Sigmoid colon (tissue), 7 donors: ENCODE results near the gene TRMT10C. TPM values are rescaled to one million over a fixed set of nuclear protein-coding genes. Genes with fewer than 3 reads are reported as not detected.
"Not testable (repeated sequence)": the region's sequence is repeated elsewhere in the genome, so short reads cannot be mapped to it uniquely, and the experiment has no call there.

Experiments
- DNase-seq: peaks from one replicate; pipeline ENCODE4 v3.0.0-alpha.2; 2019
- H3K27ac ChIP-seq, 4 donors: fragments of 200-600 bp; sonication (generic); one replicate each; pipeline ENCODE4 v1.5.1; 2016 to 2019; ENCODE audit warnings: mild to moderate bottlenecking in 1 of 4
- H3K27me3 ChIP-seq, 3 donors: fragments of 200-600 bp; sonication (generic); one replicate each; pipeline ENCODE4 v1.5.1; 2019; ENCODE audit warnings: mild to moderate bottlenecking in 1 of 3
- H3K36me3 ChIP-seq, 4 donors: fragments of 200-600 bp; sonication (generic); one replicate each; pipeline ENCODE4 v1.5.1; 2016 to 2019
- H3K4me1 ChIP-seq, 4 donors: fragments of 200-600 bp; sonication (generic); one replicate each; pipeline ENCODE4 v1.5.1; 2017 to 2019
- H3K4me3 ChIP-seq, 4 donors: fragments of 200-600 bp; sonication (generic); one replicate each; pipeline ENCODE4 v1.5.1; 2017 to 2019; ENCODE audit warnings: mild to moderate bottlenecking in 2 of 4, moderate library complexity in 1 of 4
- H3K9me3 ChIP-seq, 4 donors: fragments of 200-600 bp in 3 of 4; sonication (generic) in 3 of 4; one replicate each; pipeline versions ENCODE4 v1.5.1 to v1.6.1; 2013 to 2019
- EP300 ChIP-seq, 4 donors: sonication (generic); formaldehyde crosslinking; IDR thresholded peaks; one replicate each; pipeline ENCODE4 v1.6.1; 2017; ENCODE audit warnings: antibody characterized with exemption in 4 of 4
- POLR2A ChIP-seq, 2 donors: fragments of 450-650 bp; IDR thresholded peaks; one replicate each; pipeline ENCODE4 v1.6.1; 2016; ENCODE audit warnings: antibody characterized with exemption in 2 of 2, mild to moderate bottlenecking in 2 of 2, moderate library complexity in 2 of 2
- POLR2AphosphoS5 ChIP-seq, 4 donors: sonication (generic); formaldehyde crosslinking; IDR thresholded peaks; one replicate each; pipeline ENCODE4 v1.6.1; 2017; ENCODE audit warnings: antibody characterized with exemption in 4 of 4
- WGBS, 2 donors: extraction: QIAGEN DNeasy Blood & Tissue Kit; methylation state at CpG; one replicate each; pipeline ENCODE4 v1.1.7; 2013; 5-methylcytosine and 5-hydroxymethylcytosine counted together
- intact Hi-C: fragments of 100-400 bp; cut with DNase I; formaldehyde crosslinking; loops from one replicate; pipeline ENCODE4 v1.15.1; 2023
- polyA plus RNA-seq, 3 donors: library from polyadenylated mRNA; stranded (reverse); fragments of 200-250 nt; gene quantifications; one replicate each; pipeline ENCODE4 v1.2.3, GENCODE V29; 2013
- total RNA-seq, 4 donors: library from RNA; depleted of rRNA; stranded (reverse); fragments of >200 nt; gene quantifications; one replicate each; pipeline ENCODE4 v1.1.0, GENCODE V29; 2016
- TF ChIP-seq, protein P1 (sequence below), 4 experiments: fragments of 450-650 bp in 3 of 4; fragments of 200-600 bp in 1 of 4; IDR thresholded peaks; one replicate each; pipeline ENCODE4 v1.5.1; 2016 to 2019; ENCODE audit warnings: antibody characterized with exemption in 4 of 4, mild to moderate bottlenecking in 3 of 4, moderate library complexity in 2 of 4
- donor health status: healthy with polysubstance abuse.
- donor health status: Bipolar disorder and iron deficiency.
- donor health status: healthy.

TRMT10C gene
- total and polyA plus RNA-seq, 7 donors: 15.0 to 29.1 (median 19.7) TPM

DNA sequence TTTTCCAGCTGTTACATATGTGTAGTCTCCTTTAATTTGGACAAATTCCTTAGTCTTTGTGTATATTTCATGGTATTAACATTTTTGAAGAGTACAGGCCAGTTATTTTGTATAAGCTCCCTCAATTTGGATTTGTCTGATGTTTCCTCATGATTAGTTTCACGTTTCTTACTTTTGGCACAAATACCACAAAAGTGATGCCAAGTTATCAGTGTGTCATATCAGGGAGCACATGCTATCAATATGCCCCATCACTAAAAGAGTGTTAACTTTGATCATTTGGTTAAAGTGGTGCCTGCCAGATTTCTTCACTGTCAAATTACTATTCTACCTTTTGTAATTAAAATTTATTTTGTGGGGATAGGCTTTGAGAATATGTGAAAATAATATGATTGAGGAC, 26.9 kb downstream of the TRMT10C start:
- 57 to 60% methylated on average over 1 of the region's 1 CpG for WGBS, 2 donors
- Histone ChIP-seq H3K36me3 (peaks cover 0 to 80% (median 18%) of the 10 kb centered on the region in 4 donors), H3K27ac (no peak overlapping the region), H3K9me3 (no peaks in the 10 kb centered on the region), H3K4me3 (no peak overlapping the region), H3K4me1 (peaks cover 0 to 8% (median 2%) of the 10 kb centered on the region in 4 donors), H3K27me3 (no peaks in the 10 kb centered on the region)
- DNase-seq: no peak
- TF ChIP-seq POLR2AphosphoS5 (IDR thresholded peaks at IDR 0.05): no peak
- TF ChIP-seq, protein P1, sequence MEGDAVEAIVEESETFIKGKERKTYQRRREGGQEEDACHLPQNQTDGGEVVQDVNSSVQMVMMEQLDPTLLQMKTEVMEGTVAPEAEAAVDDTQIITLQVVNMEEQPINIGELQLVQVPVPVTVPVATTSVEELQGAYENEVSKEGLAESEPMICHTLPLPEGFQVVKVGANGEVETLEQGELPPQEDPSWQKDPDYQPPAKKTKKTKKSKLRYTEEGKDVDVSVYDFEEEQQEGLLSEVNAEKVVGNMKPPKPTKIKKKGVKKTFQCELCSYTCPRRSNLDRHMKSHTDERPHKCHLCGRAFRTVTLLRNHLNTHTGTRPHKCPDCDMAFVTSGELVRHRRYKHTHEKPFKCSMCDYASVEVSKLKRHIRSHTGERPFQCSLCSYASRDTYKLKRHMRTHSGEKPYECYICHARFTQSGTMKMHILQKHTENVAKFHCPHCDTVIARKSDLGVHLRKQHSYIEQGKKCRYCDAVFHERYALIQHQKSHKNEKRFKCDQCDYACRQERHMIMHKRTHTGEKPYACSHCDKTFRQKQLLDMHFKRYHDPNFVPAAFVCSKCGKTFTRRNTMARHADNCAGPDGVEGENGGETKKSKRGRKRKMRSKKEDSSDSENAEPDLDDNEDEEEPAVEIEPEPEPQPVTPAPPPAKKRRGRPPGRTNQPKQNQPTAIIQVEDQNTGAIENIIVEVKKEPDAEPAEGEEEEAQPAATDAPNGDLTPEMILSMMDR (IDR thresholded peaks at IDR 0.05): no peak
- no peak for TF ChIP-seq EP300 (IDR thresholded peaks at IDR 0.05)
- no peak for TF ChIP-seq POLR2A (IDR thresholded peaks at IDR 0.05)
- intact Hi-C loops: no loop called here

DNA sequence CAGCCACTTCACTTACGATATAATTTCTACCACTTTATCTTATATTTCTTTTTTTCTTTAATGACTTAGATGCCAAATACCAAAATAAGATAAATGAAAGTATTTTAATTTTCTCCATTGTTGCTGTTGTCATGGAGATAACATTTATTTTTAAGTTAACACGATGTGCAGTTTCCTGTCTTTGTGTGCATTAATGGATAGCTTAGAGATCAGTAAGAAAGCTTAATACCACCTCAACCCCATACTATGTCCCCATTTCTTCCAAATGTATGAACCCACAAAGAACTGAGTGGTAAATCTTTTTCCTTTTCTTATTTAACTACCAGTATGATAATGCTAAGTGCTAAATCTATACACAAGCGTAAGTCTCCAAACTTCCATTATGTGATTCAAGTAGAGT, 29.4 kb downstream of the TRMT10C start:
- DNase-seq: no peak
- H3K27me3 ChIP-seq: no peaks in the 10 kb centered on the region
- intact Hi-C loops: no loop called here
- no peaks in the 10 kb centered on the region for H3K4me1 ChIP-seq
- no peak overlapping the region for H3K27ac ChIP-seq
- no peaks in the 10 kb centered on the region for H3K9me3 ChIP-seq
- TF ChIP-seq POLR2AphosphoS5 (IDR thresholded peaks at IDR 0.05) (no peak), POLR2A (IDR thresholded peaks at IDR 0.05) (no peak), EP300 (IDR thresholded peaks at IDR 0.05) (no peak)
- TF ChIP-seq, protein P1 (IDR thresholded peaks at IDR 0.05): no peak
- peaks cover 0 to 86% (median 17%) of the 10 kb centered on the region in 4 donors for H3K36me3 ChIP-seq
- H3K4me3 ChIP-seq: no peak overlapping the region
- 82 to 90% methylated on average over 3 of the region's 3 CpGs for WGBS, 2 donors

DNA sequence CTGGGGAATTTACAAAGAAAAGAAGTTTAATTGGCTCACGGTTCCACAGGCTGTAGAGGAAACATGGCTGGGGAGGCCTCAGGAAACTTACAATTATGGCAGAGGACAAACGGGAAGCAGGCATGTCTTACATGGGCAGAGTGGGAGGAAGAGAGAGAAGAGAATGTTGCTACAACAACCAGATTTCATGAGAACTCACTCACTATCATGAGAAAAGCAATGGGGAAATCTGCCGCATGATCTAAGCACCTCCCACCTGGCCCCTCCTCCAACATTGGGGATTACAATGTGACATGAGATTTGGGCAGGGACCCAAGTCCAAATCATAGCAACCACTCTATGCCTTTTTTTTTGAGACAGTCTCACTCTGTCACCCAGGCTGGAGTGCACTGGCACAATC, 41.1 kb downstream of the TRMT10C start:
- intact Hi-C loops: no loop called here
- Histone ChIP-seq H3K36me3 (no peaks in the 10 kb centered on the region), H3K4me1 (no peaks in the 10 kb centered on the region), H3K4me3 (no peak overlapping the region), H3K27me3 (no peaks in the 10 kb centered on the region), H3K27ac (no peak overlapping the region), H3K9me3 (no peaks in the 10 kb centered on the region)
- DNase-seq: no peak
- TF ChIP-seq, protein P1 (IDR thresholded peaks at IDR 0.05): no peak
- TF ChIP-seq POLR2A (IDR thresholded peaks at IDR 0.05) (no peak), POLR2AphosphoS5 (IDR thresholded peaks at IDR 0.05) (no peak)
- 91 to 95% methylated on average over 3 of the region's 3 CpGs for WGBS, 2 donors

DNA sequence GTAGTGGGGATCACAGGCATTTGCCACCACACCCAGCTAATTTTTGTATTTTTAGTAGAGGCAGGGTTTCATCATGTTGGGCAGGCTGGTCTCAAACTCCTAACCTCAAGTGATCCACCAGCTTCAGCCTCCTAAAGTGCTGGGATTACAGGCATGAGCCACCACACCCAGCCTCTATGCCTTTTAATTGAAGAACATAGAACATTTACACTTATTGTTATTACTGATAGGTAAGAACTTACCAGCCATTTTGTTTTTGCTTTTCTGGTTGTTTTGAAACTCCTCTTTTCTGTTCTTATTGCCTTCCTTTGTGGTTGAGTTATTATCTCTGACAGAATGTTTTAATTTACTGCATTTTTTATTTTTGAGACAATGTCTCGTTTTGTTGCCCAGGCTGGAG, 41.5 kb downstream of the TRMT10C start:
- no peaks in the 10 kb centered on the region for H3K9me3 ChIP-seq
- no peak overlapping the region for H3K27ac ChIP-seq
- no peak for DNase-seq
- WGBS, 2 donors: 95 to 98% methylated on average over 1 of the region's 1 CpG
- no peaks in the 10 kb centered on the region for H3K4me1 ChIP-seq
- no peaks in the 10 kb centered on the region for H3K27me3 ChIP-seq
- intact Hi-C loops: no loop called here
- no peaks in the 10 kb centered on the region for H3K36me3 ChIP-seq
- TF ChIP-seq, protein P1 (IDR thresholded peaks at IDR 0.05): no peak
- TF ChIP-seq EP300 (IDR thresholded peaks at IDR 0.05): no peak
- H3K4me3 ChIP-seq: no peak overlapping the region

DNA sequence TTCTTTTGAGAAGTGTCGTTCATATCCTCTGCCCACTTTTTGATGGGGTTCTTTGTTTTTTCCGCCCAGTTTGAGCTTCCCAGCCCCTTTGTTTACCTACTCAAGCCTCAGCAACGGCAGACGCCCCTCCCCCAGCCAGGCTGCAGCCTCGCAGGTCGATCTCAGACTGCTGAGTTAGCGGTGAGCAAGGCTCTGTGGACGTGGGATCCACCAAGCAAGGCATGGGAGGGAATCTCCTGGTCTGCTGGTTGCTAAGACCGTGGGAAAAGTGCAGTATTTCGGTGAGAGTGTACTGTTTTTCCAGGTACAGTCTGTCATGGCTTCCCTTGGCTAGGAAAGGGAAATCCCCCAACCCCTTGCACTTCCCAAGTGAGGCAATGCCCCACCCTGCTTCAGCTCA, 43.7 kb downstream of the TRMT10C start:
- H3K9me3 ChIP-seq, H3K27ac ChIP-seq, H3K27me3 ChIP-seq, DNase-seq, intact Hi-C loops, H3K4me1 ChIP-seq, H3K4me3 ChIP-seq, H3K36me3 ChIP-seq: not testable (repeated sequence)
- 78 to 80% methylated on average over 10 of the region's 10 CpGs for WGBS, 2 donors
